Measurements from ENCODE around the gene PLAA. TPM values are rescaled to one million over a fixed set of nuclear protein-coding genes. Genes with fewer than 3 reads are reported as not detected.

Gene PLAA
- total and polyA plus RNA-seq, 3 donors from 2014 or later = 41.4 to 44.2 (median 42.6) TPM

- WGBS, 2 donors = 0 to 1% methylated on average over 53 of the region's 53 CpGs
- peak; percentile 99 for DNase-seq
- intact Hi-C loops (cut with DNase I; ENCODE audit: low total_unique reads) = loop anchor here (5.0 kb wide), 1 partner anchor 64 kb away; the partner anchor contains the start of gene CAAP1
- Histone ChIP-seq H3K27ac (peak within 1 kb of the TSS; percentile 80 to 92), H3K36me3 (ENCODE audit: low read depth, missing control alignments) (no peaks in the 10 kb centered on the region), H3K9me3 (no peaks in the 10 kb centered on the region), H3K4me3 (peak within 1 kb of the TSS; percentile 66 to 67), H3K27me3 (no peaks in the 10 kb centered on the region), H3K4me1 (peaks cover 11% of the 10 kb centered on the region)
- no peak for TF ChIP-seq POLR2A (IDR thresholded peaks at IDR 0.05)
- no peak for TF ChIP-seq CTCF (IDR thresholded peaks at IDR 0.05)
These were observed 9.1 kb upstream of the PLAA start, which contains the start of gene IFT74 for GRCh38 chr9:26955921-26956859. IFT74 (plus strand) TSS chr9:26956412; CDS start chr9:26961968, 5,556 bp downstream.

GRCh38 chr9:26955222-26955903 is 8.3 kb upstream of the PLAA start:
- H3K4me1 ChIP-seq = peaks cover 11% of the 10 kb centered on the region
- no peaks in the 10 kb centered on the region for H3K27me3 ChIP-seq
- peak overlapping the region; percentile 80 to 92 for H3K27ac ChIP-seq
- no peak for DNase-seq
- H3K4me3 ChIP-seq = peak overlapping the region; percentile 66 to 67
- WGBS, 2 donors = 19 to 39% methylated on average over 4 of the region's 4 CpGs
- TF ChIP-seq POLR2A (IDR thresholded peaks at IDR 0.05) (no peak), CTCF (IDR thresholded peaks at IDR 0.05) (no peak)
- intact Hi-C loops (cut with DNase I; ENCODE audit: low total_unique reads) = loop anchor here (5.0 kb wide), 1 partner anchor 63 kb away; the partner anchor contains the start of gene CAAP1
- H3K36me3 ChIP-seq (ENCODE audit: low read depth, missing control alignments) = no peaks in the 10 kb centered on the region
- no peaks in the 10 kb centered on the region for H3K9me3 ChIP-seq

GRCh38 chr9:26954050-26954508 is 7.0 kb upstream of the PLAA start:
- peaks cover 11% of the 10 kb centered on the region for H3K4me1 ChIP-seq
- no peaks in the 10 kb centered on the region for H3K9me3 ChIP-seq
- no peak overlapping the region for H3K4me3 ChIP-seq
- TF ChIP-seq POLR2A (IDR thresholded peaks at IDR 0.05) = no peak
- no peak for TF ChIP-seq CTCF (IDR thresholded peaks at IDR 0.05)
- H3K27me3 ChIP-seq = no peaks in the 10 kb centered on the region
- 75 to 76% methylated on average over 3 of the region's 3 CpGs for WGBS, 2 donors
- no peaks in the 10 kb centered on the region for H3K36me3 ChIP-seq (ENCODE audit: low read depth, missing control alignments)
- no peak overlapping the region for H3K27ac ChIP-seq
- intact Hi-C loops (cut with DNase I; ENCODE audit: low total_unique reads) = no loop called here
- DNase-seq = no peak

- Histone ChIP-seq H3K27ac (no peak overlapping the region), H3K36me3 (ENCODE audit: low read depth, missing control alignments) (no peaks in the 10 kb centered on the region), H3K27me3 (no peaks in the 10 kb centered on the region), H3K9me3 (no peaks in the 10 kb centered on the region), H3K4me1 (peaks cover 8% of the 10 kb centered on the region), H3K4me3 (no peak overlapping the region)
- intact Hi-C loops (cut with DNase I; ENCODE audit: low total_unique reads) = no loop called here
- 86 to 89% methylated on average over 3 of the region's 3 CpGs for whole genome bisulfite sequencing, 2 donors
- TF ChIP-seq CTCF (IDR thresholded peaks at IDR 0.05) (no peak), POLR2A (IDR thresholded peaks at IDR 0.05) (no peak)
- DNase-seq = no peak
These were observed 4.8 kb upstream of the PLAA start for GRCh38 chr9:26951794-26952193.
